Activated naive CD4-positive, alpha-beta T cell treated with anti-CD3 and anti-CD28 coated beads for 36 hours (primary cell): Measurements from ENCODE around the gene CFAP251. TPM values are rescaled to one million over a fixed set of nuclear protein-coding genes. Genes with fewer than 3 reads are reported as not detected.

Experiments used
- CTCF ChIA-PET: fragments of 350-600 bp; sonication (Branson Sonifier 250); formaldehyde crosslinking; loops from one replicate; lab custom pipeline; 2021; ENCODE audit warnings: antibody characterized with exemption; lab: Charles Lee
- DNase-seq: peaks from one replicate; pipeline ENCODE4 v3.0.0-alpha.2; 2020
- H3K27ac Mint-ChIP-seq: one replicate; pipeline ENCODE4 v1.8.0; 2021; ENCODE audit warnings: mild to moderate bottlenecking, mixed read lengths
- H3K27me3 Mint-ChIP-seq: one replicate; pipeline ENCODE4 v1.8.0; 2021; ENCODE audit warnings: low read depth, mixed read lengths
- H3K36me3 Mint-ChIP-seq: one replicate; pipeline ENCODE4 v1.8.0; 2021; ENCODE audit warnings: low read depth, mixed read lengths
- H3K4me1 Mint-ChIP-seq: one replicate; pipeline ENCODE4 v1.8.0; 2021; ENCODE audit warnings: low read depth, mixed read lengths
- H3K4me3 Mint-ChIP-seq: one replicate; pipeline ENCODE4 v1.8.0; 2021; ENCODE audit warnings: mild to moderate bottlenecking, moderate library complexity, mixed read lengths
- H3K9me3 Mint-ChIP-seq: one replicate; pipeline ENCODE4 v1.8.0; 2021; ENCODE audit warnings: mixed read lengths
- intact Hi-C: fragments of 100-400 bp; cut with micrococcal nuclease; formaldehyde crosslinking; loops from one replicate; pipeline ENCODE4 v1.15.1; 2023
- total RNA-seq, 2 experiments: library from RNA; stranded (reverse); gene quantifications; one replicate each; pipeline ENCODE4 v1.2.3, GENCODE V29; 2021

CFAP251 gene
- total RNA-seq, 2 experiments from 2014 or later, result 0.20 to 0.62 TPM

DNA sequence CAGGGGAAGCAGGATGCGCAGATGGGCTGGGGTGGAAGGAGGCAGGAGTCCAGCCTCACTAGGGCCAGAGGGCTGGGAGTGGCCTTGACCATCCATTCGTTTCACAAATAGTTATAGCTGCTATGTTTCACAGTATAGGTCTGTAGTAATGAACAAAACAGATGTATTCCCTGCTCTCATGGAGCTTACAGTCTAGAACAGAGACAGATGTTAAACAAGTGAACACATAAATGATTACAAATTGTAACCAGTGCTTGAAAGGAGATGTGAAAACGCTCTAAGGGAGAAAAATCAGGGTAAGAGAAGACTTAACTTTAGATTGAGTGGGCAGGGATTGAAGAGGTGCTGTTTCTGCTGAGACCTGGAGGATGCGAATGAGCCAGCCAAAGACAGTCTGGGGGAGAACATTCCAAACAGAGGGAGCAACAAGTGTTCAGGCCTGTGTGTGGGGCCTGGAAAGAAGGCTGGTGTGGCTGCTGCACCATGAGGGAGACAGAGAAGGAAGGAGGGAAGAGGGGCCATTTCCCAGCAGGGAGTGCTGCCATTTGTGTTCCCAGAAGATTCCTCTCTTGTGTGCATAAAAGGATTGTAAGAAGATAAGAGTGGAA, 14.6 kb downstream of the CFAP251 start:
- CTCF ChIA-PET, result no interaction called here
- peaks cover 5% of the 10 kb centered on the region for H3K4me1 Mint-ChIP-seq
- no peak overlapping the region for H3K4me3 Mint-ChIP-seq
- no peak overlapping the region for H3K27ac Mint-ChIP-seq
- intact Hi-C loops, result no loop called here
- H3K9me3 Mint-ChIP-seq, result no peaks in the 10 kb centered on the region
- no peaks in the 10 kb centered on the region for H3K36me3 Mint-ChIP-seq
- DNase-seq, result no peak
- H3K27me3 Mint-ChIP-seq, result no peaks in the 10 kb centered on the region

- H3K27me3 Mint-ChIP-seq, result no peaks in the 10 kb centered on the region
- H3K9me3 Mint-ChIP-seq, result no peaks in the 10 kb centered on the region
- H3K4me1 Mint-ChIP-seq, result peaks cover 5% of the 10 kb centered on the region
- intact Hi-C loops, result no loop called here
- DNase-seq, result no peak
- H3K36me3 Mint-ChIP-seq, result no peaks in the 10 kb centered on the region
- H3K27ac Mint-ChIP-seq, result no peak overlapping the region
- CTCF ChIA-PET, result interaction anchor here (0.6 kb wide), 1 partner anchor 22 kb away, joined by 3 read pairs; no protein-coding TSS in a partner anchor
- H3K4me3 Mint-ChIP-seq, result no peak overlapping the region
Measured at GRCh38 chr12:121933522-121934308, 15.3 kb downstream of the CFAP251 start.

DNA sequence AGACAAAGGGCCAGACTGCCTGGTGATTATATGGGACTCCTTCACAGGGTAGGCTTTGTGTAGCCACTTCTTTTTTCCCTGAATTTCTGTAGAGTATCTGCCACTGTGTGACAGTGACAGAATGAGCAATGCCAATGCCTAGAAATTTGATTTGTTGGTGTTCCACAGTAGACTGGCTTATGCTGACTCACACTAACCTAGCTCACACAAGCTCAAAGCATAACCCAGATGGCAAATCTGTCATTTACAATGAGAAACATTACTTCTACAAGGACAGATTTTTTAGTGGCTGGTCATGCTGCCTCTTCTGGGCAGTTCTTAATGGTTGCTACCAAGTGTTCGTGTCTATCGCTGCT, 15.9 kb downstream of the CFAP251 start:
- Mint-ChIP-seq H3K27me3 (no peaks in the 10 kb centered on the region), H3K4me3 (no peak overlapping the region), H3K4me1 (peaks cover 5% of the 10 kb centered on the region), H3K36me3 (no peaks in the 10 kb centered on the region), H3K9me3 (no peaks in the 10 kb centered on the region), H3K27ac (no peak overlapping the region)
- no peak for DNase-seq
- CTCF ChIA-PET, result interaction anchor here (0.6 kb wide), 1 partner anchor 23 kb away, joined by 3 read pairs; no protein-coding TSS in a partner anchor
- intact Hi-C loops, result no loop called here

DNA sequence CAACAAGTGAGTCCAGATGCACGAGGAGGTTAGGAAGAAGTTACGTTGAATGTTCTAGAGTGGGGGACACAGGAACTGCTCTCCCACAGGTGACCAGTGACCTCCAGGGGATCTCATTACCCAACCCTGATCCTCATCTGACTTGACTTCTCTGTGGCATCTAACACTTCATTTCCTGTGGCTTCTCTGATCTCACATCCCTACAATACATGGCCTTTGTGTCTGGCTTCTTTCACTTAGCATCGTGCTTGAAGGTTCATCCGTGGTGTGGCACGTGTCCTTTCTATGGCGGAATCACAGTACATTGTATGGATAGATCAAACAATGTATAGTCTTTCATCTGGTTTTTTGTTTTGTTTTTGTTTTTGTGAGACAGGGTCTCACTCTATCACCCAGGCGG, 19.3 kb downstream of the CFAP251 start:
- no peak for DNase-seq
- H3K36me3 Mint-ChIP-seq, result no peaks in the 10 kb centered on the region
- H3K4me3 Mint-ChIP-seq, result no peak overlapping the region
- H3K9me3 Mint-ChIP-seq, result no peaks in the 10 kb centered on the region
- no peaks in the 10 kb centered on the region for H3K27me3 Mint-ChIP-seq
- CTCF ChIA-PET, result interaction anchor here (0.5 kb wide), 1 partner anchor 165 kb away, joined by 3 read pairs; no protein-coding TSS in a partner anchor
- intact Hi-C loops, result loop anchor here (5.0 kb wide), 1 partner anchor 85 kb away; the partner anchor contains the start of gene BCL7A
- no peak overlapping the region for H3K27ac Mint-ChIP-seq
- H3K4me1 Mint-ChIP-seq, result peaks cover 5% of the 10 kb centered on the region

DNA sequence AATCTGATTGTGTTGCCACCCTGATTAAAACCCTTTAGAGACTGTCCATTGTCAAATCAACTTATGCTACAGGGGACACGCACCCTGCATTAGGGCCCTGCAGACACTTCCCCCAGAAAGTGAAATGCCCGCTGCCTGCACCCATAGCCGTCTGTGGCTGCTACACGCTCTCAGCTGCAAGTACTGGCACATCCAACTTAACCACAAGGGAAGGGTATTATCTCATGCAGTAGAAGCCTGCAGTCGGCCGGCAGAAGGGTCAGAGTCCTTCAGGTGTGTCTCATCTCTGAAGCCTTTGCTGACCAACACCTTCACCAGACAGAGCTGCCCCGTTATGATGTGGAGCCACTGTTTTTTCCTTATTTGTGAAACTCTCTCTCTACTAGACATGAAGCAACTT, 20.8 kb downstream of the CFAP251 start:
- DNase-seq, result no peak
- no peak overlapping the region for H3K27ac Mint-ChIP-seq
- intact Hi-C loops, result loop anchor here (5.0 kb wide), 1 partner anchor 83 kb away; the partner anchor contains the start of gene BCL7A
- no peaks in the 10 kb centered on the region for H3K27me3 Mint-ChIP-seq
- CTCF ChIA-PET, result interaction anchor here (1.1 kb wide), 1 partner anchor 252 kb away, joined by 3 read pairs; no protein-coding TSS in a partner anchor
- H3K9me3 Mint-ChIP-seq, result no peaks in the 10 kb centered on the region
- H3K4me3 Mint-ChIP-seq, result no peak overlapping the region
- H3K36me3 Mint-ChIP-seq, result no peaks in the 10 kb centered on the region
- H3K4me1 Mint-ChIP-seq, result peaks cover 5% of the 10 kb centered on the region

DNA sequence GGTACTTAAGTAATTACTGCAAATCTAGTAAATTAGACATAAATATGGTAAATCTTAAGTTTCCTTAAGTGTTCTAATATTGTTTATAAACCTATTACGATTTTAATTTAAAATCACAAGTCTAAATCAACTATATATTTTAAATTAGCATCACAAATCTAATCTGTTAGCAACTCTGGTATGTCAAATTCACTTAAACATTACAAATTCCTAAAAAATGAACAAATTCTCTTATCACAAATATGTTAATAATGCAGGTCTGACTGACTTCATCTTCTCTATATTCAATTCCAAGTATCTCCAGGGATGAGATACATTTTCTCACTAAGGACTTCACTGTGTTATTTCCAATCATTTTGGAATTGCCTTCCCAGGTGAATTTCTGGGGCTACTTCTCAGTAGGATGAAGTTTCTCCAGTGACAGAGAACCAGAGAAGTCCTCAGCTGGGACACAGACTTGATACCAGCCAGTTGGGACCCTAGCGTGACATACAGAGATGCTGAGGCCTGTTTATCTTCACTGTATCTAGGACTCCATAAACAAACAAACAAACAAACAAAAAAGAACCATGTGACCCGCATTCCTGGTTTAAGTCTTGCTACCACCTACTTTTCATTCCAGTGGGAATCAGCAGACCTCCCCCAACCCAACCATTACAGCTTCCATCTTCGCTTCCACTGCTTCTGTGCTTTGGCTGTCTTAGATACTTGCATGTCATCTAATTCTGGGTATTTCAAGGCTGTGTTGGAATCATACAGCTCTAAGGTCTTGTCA, 21.8 kb downstream of the CFAP251 start:
- Mint-ChIP-seq H3K27ac (no peak overlapping the region), H3K9me3 (no peaks in the 10 kb centered on the region), H3K4me1 (peaks cover 5% of the 10 kb centered on the region), H3K4me3 (no peak overlapping the region), H3K27me3 (no peaks in the 10 kb centered on the region), H3K36me3 (no peaks in the 10 kb centered on the region)
- CTCF ChIA-PET, result interaction anchor here (1.1 kb wide), 1 partner anchor 251 kb away, joined by 3 read pairs; no protein-coding TSS in a partner anchor
- DNase-seq, result no peak
- intact Hi-C loops, result loop anchor here (5.0 kb wide), 1 partner anchor 82 kb away; the partner anchor contains the start of gene BCL7A

DNA sequence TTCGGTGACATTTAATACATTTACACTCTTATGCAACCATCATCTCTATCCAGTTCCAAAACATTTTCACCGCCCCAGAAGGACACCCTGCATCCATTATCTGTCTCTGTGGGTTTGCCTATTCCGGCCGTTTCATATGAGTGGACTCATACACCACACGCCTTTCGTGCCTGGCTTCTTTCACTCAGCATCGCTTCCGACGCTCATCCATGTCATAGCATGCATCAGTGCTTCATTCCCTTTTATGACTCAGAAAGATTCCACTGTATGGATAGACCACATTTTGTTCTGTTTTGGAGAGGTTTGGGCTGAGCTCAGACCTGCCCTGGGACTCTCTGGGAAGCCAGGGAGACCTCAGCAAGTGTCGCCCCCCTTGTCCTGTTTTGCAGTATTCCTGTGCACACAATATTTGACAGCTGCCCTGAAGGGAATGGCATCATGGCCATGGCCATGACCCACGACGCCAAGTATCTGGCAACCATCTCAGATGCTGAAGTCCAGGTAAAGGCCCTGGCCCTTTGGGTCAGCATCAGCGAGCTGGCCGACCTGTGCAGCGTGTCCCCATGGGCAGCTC, 23.8 kb downstream of the CFAP251 start:
- Mint-ChIP-seq H3K27me3 (no peaks in the 10 kb centered on the region), H3K9me3 (no peaks in the 10 kb centered on the region), H3K27ac (no peak overlapping the region), H3K4me3 (no peak overlapping the region), H3K36me3 (no peaks in the 10 kb centered on the region), H3K4me1 (peaks cover 5% of the 10 kb centered on the region)
- intact Hi-C loops, result no loop called here
- no peak for DNase-seq
- CTCF ChIA-PET, result interaction anchor here (0.5 kb wide), 1 partner anchor 1901 kb away, joined by 3 read pairs; no protein-coding TSS in a partner anchor

- no peak for DNase-seq
- Mint-ChIP-seq H3K27ac (no peak overlapping the region), H3K36me3 (no peaks in the 10 kb centered on the region), H3K27me3 (no peaks in the 10 kb centered on the region), H3K4me3 (no peak overlapping the region), H3K9me3 (no peaks in the 10 kb centered on the region), H3K4me1 (no peaks in the 10 kb centered on the region)
- CTCF ChIA-PET, result no interaction called here
- intact Hi-C loops, result no loop called here
Measured at GRCh38 chr12:121943926-121944325, 25.5 kb downstream of the CFAP251 start.

DNA sequence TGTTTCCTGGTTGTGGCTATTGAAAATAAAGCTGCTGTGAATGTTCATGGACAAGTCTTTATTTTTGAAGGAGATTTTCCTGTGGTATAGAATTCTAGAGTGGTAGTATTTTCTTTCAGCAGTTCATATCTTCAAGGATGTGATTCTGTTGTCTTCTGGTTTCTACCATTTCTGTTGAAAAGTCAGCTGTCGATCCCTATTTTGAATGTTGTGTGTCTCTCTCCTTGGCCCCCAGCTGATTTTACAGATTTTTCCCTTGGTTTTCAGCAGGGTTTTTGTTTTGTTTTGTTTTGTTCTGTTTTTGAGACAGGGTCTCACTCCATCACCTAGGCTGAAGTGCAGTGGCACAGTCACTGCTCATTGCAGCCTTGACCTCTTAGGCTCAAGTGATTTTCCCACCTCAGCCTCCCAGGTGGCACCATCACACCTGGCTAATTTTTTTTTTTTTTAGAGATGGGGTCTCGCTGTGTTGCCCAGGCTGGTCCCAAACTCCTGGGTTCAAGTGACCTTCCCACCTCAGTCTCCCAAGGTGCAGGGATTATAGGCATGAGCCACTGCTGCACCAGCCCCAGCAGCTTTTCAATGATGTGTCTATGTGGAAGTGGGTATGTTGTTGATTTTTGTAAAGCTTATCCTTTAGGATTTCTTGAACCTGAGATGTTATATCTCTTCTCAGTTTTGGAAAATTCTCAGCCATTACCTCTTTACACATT, 28.1 kb downstream of the CFAP251 start:
- H3K4me3 Mint-ChIP-seq, result no peak overlapping the region
- DNase-seq, result no peak
- H3K36me3 Mint-ChIP-seq, result no peaks in the 10 kb centered on the region
- intact Hi-C loops, result no loop called here
- H3K27me3 Mint-ChIP-seq, result no peaks in the 10 kb centered on the region
- no peaks in the 10 kb centered on the region for H3K9me3 Mint-ChIP-seq
- H3K4me1 Mint-ChIP-seq, result no peaks in the 10 kb centered on the region
- CTCF ChIA-PET, result interaction anchor here (0.8 to 1.2 kb wide), 2 partner anchors 53 to 97 kb away, joined by 3 to 4 read pairs; no protein-coding TSS in a partner anchor
- no peak overlapping the region for H3K27ac Mint-ChIP-seq

DNA sequence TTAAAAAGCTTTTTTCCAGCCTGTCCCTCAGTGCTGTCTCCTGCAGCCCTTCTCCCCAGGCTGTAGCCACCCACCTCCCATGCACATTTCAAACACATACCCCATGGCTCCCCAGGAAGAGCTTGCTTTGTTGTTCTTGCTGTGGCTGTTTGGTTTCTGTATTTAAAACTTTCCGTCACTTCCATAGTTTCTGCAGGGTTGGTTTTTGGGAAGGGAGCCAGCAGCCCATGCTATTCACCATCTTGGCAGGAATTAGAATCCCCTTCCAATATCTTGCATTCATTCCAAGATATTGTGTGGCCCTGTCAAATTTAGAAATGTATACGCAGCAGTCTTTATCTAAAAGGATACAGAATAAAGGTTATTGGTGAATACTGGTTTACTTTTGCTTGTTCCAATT, 29.6 kb downstream of the CFAP251 start:
- no peak for DNase-seq
- H3K27me3 Mint-ChIP-seq, result no peaks in the 10 kb centered on the region
- no peaks in the 10 kb centered on the region for H3K4me1 Mint-ChIP-seq
- CTCF ChIA-PET, result interaction anchor here (0.9 kb wide), 1 partner anchor 36 kb away, joined by 3 read pairs; no protein-coding TSS in a partner anchor
- no peaks in the 10 kb centered on the region for H3K36me3 Mint-ChIP-seq
- no peak overlapping the region for H3K27ac Mint-ChIP-seq
- no peak overlapping the region for H3K4me3 Mint-ChIP-seq
- intact Hi-C loops, result no loop called here
- H3K9me3 Mint-ChIP-seq, result no peaks in the 10 kb centered on the region

DNA sequence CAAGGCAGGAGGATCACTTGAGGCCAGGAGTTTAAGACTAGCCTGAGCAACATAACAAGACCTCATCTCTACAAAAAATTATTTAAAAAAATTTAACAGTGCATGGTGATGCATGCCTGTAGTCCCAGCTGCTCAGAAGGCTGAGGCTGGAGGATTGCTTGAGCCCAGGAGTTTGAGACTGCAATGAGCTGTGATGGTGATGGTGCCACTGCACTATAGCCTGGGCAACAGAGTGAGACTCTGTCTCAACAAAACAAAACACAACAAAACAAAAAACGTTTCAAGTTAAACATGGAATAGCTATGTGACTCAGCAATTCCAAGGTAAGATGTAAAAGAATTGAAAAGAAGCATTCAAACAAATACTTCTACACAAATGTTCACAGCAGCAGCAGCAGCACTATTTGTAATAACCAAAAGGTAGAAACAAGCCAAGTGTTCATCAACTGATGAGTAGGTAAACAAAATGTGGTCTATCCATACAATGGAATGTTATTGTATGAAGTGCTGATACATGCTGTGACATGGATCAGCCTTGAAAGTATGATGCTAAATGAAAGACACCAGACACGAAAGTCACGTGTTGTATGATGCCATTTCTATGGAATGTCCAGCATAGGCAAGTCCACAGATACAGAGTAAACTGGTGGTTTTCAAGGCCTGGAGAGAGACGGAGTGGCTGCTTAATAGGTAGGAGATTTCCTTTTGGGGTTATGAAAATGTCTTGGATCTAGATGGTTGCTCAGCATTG, 31.4 kb downstream of the CFAP251 start:
- intact Hi-C loops, result no loop called here
- Mint-ChIP-seq H3K27me3 (no peaks in the 10 kb centered on the region), H3K36me3 (no peaks in the 10 kb centered on the region), H3K9me3 (no peaks in the 10 kb centered on the region), H3K27ac (no peak overlapping the region), H3K4me1 (no peaks in the 10 kb centered on the region), H3K4me3 (no peak overlapping the region)
- CTCF ChIA-PET, result no interaction called here
- DNase-seq, result no peak
